ENCODE measurements around the gene EXD3. TPM values are rescaled to one million over a fixed set of nuclear protein-coding genes. Genes with fewer than 3 reads are reported as not detected.
A peak's percentile ranks its signal among the peaks of the same experiment; 100 is the strongest.

Gene EXD3
- total and polyA plus RNA-seq, 4 donors = 8.6 to 30.5 (median 19.5) TPM

- H3K9ac ChIP-seq (ENCODE audit: insufficient read depth in 1 of 2, low read length in 2 of 2) = no peak overlapping the region
- WGBS, 2 donors = 91 to 94% methylated on average over 25 of the region's 25 CpGs
- no peak overlapping the region for H3K27ac ChIP-seq (ENCODE audit: low read depth in 1 of 2, low read length in 1 of 2)
- DNase-seq = no peak
- no peak for ATAC-seq (ENCODE audit: insufficient read depth, low FRiP score)
- peaks cover 0 to 18% (median 5%) of the 10 kb centered on the region in 5 donors for H3K4me1 ChIP-seq (ENCODE audit: control insufficient read depth in 5 of 5, insufficient read depth in 5 of 5, low read length in 5 of 5)
- no peak for TF ChIP-seq CTCF (IDR thresholded peaks at IDR 0.05; ENCODE audit: control extremely low read depth, extremely low read depth)
- H3K36me3 ChIP-seq (ENCODE audit: control insufficient read depth in 4 of 4, insufficient read depth in 4 of 4, low read length in 4 of 4) = peaks cover 0 to 5% (median 0%) of the 10 kb centered on the region in 4 donors
- no peak overlapping the region for H3K4me3 ChIP-seq
- H3K9me3 ChIP-seq (ENCODE audit: control insufficient read depth in 4 of 4, insufficient read depth in 3 of 4, low read length in 3 of 4) = no peaks in the 10 kb centered on the region
- H3K27me3 ChIP-seq (ENCODE audit: control insufficient read depth in 3 of 3, insufficient read depth in 3 of 3, low read length in 2 of 3) = no peaks in the 10 kb centered on the region
Observed at GRCh38 chr9:137462396-137462985, 39.5 kb upstream of the EXD3 start.

- 28 to 65% methylated on average over 50 to 52 of the region's 52 CpGs for WGBS, 2 donors
- Histone ChIP-seq H3K4me1 (ENCODE audit: control insufficient read depth in 5 of 5, insufficient read depth in 5 of 5, low read length in 5 of 5) (peaks cover 0 to 18% (median 5%) of the 10 kb centered on the region in 5 donors), H3K27me3 (ENCODE audit: control insufficient read depth in 3 of 3, insufficient read depth in 3 of 3, low read length in 2 of 3) (no peaks in the 10 kb centered on the region), H3K4me3 (no peak overlapping the region), H3K36me3 (ENCODE audit: control insufficient read depth in 4 of 4, insufficient read depth in 4 of 4, low read length in 4 of 4) (peaks cover 0 to 11% (median under 1%) of the 10 kb centered on the region in 4 donors), H3K27ac (ENCODE audit: low read depth in 1 of 2, low read length in 1 of 2) (no peak overlapping the region), H3K9ac (ENCODE audit: insufficient read depth in 1 of 2, low read length in 2 of 2) (no peak overlapping the region), H3K9me3 (ENCODE audit: control insufficient read depth in 4 of 4, insufficient read depth in 3 of 4, low read length in 3 of 4) (no peaks in the 10 kb centered on the region)
- DNase-seq = peak in 2 of 3 donors; percentile 57 to 63
- no peak for TF ChIP-seq CTCF (IDR thresholded peaks at IDR 0.05; ENCODE audit: control extremely low read depth, extremely low read depth)
- ATAC-seq (ENCODE audit: insufficient read depth, low FRiP score) = peak; percentile 23
Observed at GRCh38 chr9:137461663-137462395, 38.9 kb upstream of the EXD3 start.

- DNase-seq (no peak), ATAC-seq (ENCODE audit: insufficient read depth, low FRiP score) (no peak)
- no peak for TF ChIP-seq CTCF (IDR thresholded peaks at IDR 0.05; ENCODE audit: control extremely low read depth, extremely low read depth)
- Histone ChIP-seq H3K36me3 (ENCODE audit: control insufficient read depth in 4 of 4, insufficient read depth in 4 of 4, low read length in 4 of 4) (peaks cover 0 to 12% (median 2%) of the 10 kb centered on the region in 4 donors), H3K4me3 (no peak overlapping the region), H3K27ac (ENCODE audit: low read depth in 1 of 2, low read length in 1 of 2) (no peak overlapping the region), H3K9ac (ENCODE audit: insufficient read depth in 1 of 2, low read length in 2 of 2) (no peak overlapping the region), H3K4me1 (ENCODE audit: control insufficient read depth in 5 of 5, insufficient read depth in 5 of 5, low read length in 5 of 5) (peaks cover 0 to 18% (median 5%) of the 10 kb centered on the region in 5 donors), H3K27me3 (ENCODE audit: control insufficient read depth in 3 of 3, insufficient read depth in 3 of 3, low read length in 2 of 3) (no peaks in the 10 kb centered on the region), H3K9me3 (ENCODE audit: control insufficient read depth in 4 of 4, insufficient read depth in 3 of 4, low read length in 3 of 4) (no peaks in the 10 kb centered on the region)
- WGBS, 2 donors = 93 to 94% methylated on average over 19 to 21 of the region's 21 CpGs
Observed at GRCh38 chr9:137461316-137461662, 38.3 kb upstream of the EXD3 start.

Data from lung (tissue), 12 donors.